ENCODE results near the gene GGTLC3. TPM values are rescaled to one million over a fixed set of nuclear protein-coding genes. Genes with fewer than 3 reads are reported as not detected.
"Not testable (repeated sequence)": the region's sequence is repeated elsewhere in the genome, so short reads cannot be mapped to it uniquely, and the experiment has no call there.

The GGTLC3 gene
- total and polyA plus RNA-seq, 9 donors, result not detected

DNA sequence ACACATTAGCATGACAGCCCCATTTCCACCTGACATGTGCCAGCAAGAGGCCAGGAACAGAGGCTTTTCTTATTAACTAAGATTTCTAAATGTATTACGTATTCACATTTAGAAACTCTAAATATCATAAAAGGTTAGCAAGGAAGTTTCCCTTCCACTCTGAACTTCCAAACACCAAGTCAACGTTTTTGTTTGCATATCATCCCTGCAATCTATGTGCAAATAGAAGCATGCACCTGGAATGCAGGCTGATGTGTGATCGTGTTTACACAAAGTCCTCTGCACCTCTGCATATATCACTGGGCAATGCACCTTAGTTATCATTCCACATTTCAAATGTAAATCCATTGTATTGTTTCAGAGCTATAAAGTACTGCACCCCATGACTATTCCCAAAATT lies 21.7 kb downstream of the GGTLC3 start:
- H3K36me3 ChIP-seq; H3K4me1 ChIP-seq (ENCODE audit: insufficient read depth); H3K9me3 ChIP-seq; intact Hi-C loops (cut with DNase I); H3K4me3 ChIP-seq; H3K27ac ChIP-seq; H3K27me3 ChIP-seq; DNase-seq: not testable (repeated sequence)
- no CpG with 5 or more reads among the region's 3 CpGs for WGBS, 3 donors

Other genes with a start within 250 kb of the GGTLC3 start
- gene TMEM191B, start 9.6 kb upstream of the GGTLC3 start, total RNA-seq, result 10 to 100 TPM in 1 of 7 donors, 1 to 10 TPM in 2, under 1 TPM in 1, not detected in 3; 0.53 to 11.6 (median 1.8) TPM
- gene TMEM191B, start 9.6 kb upstream of the GGTLC3 start, polyA plus RNA-seq, result under 1 TPM in 1 of 2 donors, not detected in 1; 0.70 TPM
- under 1 TPM in 5 of 7 donors, not detected in 2; 0.08 to 0.43 (median 0.17) TPM for gene RIMBP3, start 93.8 kb upstream of the GGTLC3 start, total RNA-seq
- gene RIMBP3, start 93.8 kb upstream of the GGTLC3 start, polyA plus RNA-seq, result under 1 TPM; 0.08 to 0.25 TPM